Activated naive CD8-positive, alpha-beta T cell treated with anti-CD3 and anti-CD28 coated beads, Interleukin-2, amount 50 U/mL, for 24 hours (primary cell): ENCODE results near the gene TMEM131L.
A peak's percentile ranks its signal among the peaks of the same experiment; 100 is the strongest.

Experiments used
- ATAC-seq: fragments of 150-1000 bp; cut with Tn5 transposase; one replicate; pipeline ENCODE4 v1.10.0; 2021
- DNase-seq: peaks from one replicate; pipeline ENCODE4 v3.0.0; 2021
- H3K27ac Mint-ChIP-seq: one replicate; pipeline ENCODE4 v1.8.0; 2021; ENCODE audit warnings: mild to moderate bottlenecking, mixed read lengths
- H3K27me3 Mint-ChIP-seq: one replicate; pipeline ENCODE4 v1.8.0; 2021; ENCODE audit warnings: mixed read lengths
- H3K36me3 Mint-ChIP-seq: one replicate; pipeline ENCODE4 v1.8.0; 2021; ENCODE audit warnings: low read depth, mixed read lengths
- H3K4me1 Mint-ChIP-seq: one replicate; pipeline ENCODE4 v1.8.0; 2021; ENCODE audit warnings: mixed read lengths
- H3K4me3 Mint-ChIP-seq: one replicate; pipeline ENCODE4 v1.8.0; 2021; ENCODE audit warnings: mild to moderate bottlenecking, moderate library complexity, mixed read lengths
- H3K9me3 Mint-ChIP-seq: one replicate; pipeline ENCODE4 v1.8.0; 2021; ENCODE audit warnings: mixed read lengths

The TMEM131L gene

DNA sequence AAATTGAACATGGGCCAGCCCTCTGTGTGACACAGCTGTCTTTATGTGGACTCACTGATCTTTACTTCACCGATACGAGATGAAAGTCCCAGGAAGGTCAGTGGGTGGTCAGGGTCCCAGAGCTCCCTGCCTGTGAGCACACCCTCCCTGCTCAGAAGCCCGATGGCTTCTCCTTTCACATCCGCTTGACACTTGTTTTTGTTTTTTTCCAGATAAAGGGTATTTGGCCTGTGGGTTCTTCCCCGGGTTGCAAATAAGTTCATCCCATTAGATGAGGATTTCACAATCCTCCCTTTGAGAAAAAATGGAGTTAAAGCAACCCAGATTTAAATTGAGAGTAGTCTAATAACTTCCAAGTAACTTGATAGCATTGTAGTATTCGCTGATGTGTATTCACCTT, 169.7 kb downstream of the TMEM131L start:
- Mint-ChIP-seq H3K36me3 (peaks cover 36% of the 10 kb centered on the region), H3K9me3 (no peaks in the 10 kb centered on the region), H3K27ac (no peak overlapping the region), H3K4me1 (no peaks in the 10 kb centered on the region), H3K4me3 (no peak overlapping the region), H3K27me3 (no peaks in the 10 kb centered on the region)
- no peak for ATAC-seq
- DNase-seq, result no peak

DNA sequence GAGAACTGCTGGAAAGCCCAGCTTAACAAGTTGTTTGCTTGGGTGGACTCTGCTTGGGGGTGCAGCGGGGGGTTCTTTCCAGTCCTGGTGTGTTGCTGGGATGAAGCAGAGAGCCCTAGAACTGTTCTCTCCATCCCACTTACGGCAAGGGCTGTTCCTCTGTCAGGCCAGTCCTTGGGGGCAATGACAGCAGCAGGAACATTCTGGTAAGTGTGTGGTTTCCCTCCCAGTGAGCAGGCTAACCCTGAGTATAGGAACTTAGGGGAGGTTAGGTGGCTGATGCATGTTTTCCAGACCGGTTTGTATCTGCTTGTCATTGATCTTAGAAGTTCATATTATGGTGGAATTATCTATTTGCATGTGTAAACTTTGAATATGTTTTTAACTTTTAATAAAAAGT, 171.0 kb downstream of the TMEM131L start:
- Mint-ChIP-seq H3K4me1 (peaks cover 6% of the 10 kb centered on the region), H3K9me3 (no peaks in the 10 kb centered on the region), H3K27me3 (no peaks in the 10 kb centered on the region), H3K36me3 (peaks cover 33% of the 10 kb centered on the region), H3K27ac (no peak overlapping the region), H3K4me3 (no peak overlapping the region)
- ATAC-seq, result no peak
- DNase-seq, result no peak

DNA sequence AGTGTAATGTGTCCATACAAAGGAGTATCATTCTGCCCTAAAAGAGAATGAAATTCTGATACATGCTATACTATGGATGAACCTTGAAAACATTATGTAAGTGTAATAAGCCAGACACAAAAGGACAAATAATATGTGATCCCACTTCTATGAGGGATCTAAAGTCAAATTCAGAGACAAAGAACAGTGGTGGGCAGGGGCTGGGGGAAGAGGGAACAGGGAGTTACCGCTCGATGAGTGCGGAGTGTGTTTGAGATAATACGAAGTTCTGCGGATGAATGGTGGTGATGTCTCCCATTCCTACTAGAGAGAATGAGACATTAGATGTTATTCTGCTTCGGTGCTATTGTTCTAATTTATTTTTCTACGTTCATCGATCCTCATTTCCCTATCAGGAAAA, 171.9 kb downstream of the TMEM131L start:
- Mint-ChIP-seq H3K36me3 (peaks cover 33% of the 10 kb centered on the region), H3K27me3 (no peaks in the 10 kb centered on the region), H3K27ac (no peak overlapping the region), H3K4me1 (peaks cover 7% of the 10 kb centered on the region), H3K4me3 (no peak overlapping the region), H3K9me3 (no peaks in the 10 kb centered on the region)
- ATAC-seq, result no peak
- no peak for DNase-seq

DNA sequence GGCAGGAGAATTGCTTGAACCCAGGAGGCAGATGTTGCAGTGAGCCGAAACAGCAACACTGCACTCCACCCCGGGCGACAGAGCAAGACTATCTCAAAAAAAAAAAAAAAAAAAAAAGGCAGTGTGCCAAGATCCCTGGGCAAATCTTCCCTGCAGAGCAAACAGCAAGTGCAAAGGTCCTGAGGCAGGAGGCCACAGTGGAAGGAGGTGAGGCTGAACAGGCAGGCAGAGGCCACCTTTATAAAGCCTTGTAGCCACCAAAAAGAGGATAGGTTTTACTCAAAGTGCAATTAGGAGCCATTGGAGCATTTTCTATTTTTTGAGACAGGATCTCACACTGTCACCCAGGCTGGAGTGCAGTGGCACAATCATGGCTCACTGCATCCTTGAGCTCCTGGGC, 172.8 kb downstream of the TMEM131L start:
- DNase-seq (no peak), ATAC-seq (no peak)
- Mint-ChIP-seq H3K36me3 (peaks cover 29% of the 10 kb centered on the region), H3K27ac (no peak overlapping the region), H3K27me3 (no peaks in the 10 kb centered on the region), H3K4me1 (peaks cover 10% of the 10 kb centered on the region), H3K9me3 (no peaks in the 10 kb centered on the region), H3K4me3 (no peak overlapping the region)

DNA sequence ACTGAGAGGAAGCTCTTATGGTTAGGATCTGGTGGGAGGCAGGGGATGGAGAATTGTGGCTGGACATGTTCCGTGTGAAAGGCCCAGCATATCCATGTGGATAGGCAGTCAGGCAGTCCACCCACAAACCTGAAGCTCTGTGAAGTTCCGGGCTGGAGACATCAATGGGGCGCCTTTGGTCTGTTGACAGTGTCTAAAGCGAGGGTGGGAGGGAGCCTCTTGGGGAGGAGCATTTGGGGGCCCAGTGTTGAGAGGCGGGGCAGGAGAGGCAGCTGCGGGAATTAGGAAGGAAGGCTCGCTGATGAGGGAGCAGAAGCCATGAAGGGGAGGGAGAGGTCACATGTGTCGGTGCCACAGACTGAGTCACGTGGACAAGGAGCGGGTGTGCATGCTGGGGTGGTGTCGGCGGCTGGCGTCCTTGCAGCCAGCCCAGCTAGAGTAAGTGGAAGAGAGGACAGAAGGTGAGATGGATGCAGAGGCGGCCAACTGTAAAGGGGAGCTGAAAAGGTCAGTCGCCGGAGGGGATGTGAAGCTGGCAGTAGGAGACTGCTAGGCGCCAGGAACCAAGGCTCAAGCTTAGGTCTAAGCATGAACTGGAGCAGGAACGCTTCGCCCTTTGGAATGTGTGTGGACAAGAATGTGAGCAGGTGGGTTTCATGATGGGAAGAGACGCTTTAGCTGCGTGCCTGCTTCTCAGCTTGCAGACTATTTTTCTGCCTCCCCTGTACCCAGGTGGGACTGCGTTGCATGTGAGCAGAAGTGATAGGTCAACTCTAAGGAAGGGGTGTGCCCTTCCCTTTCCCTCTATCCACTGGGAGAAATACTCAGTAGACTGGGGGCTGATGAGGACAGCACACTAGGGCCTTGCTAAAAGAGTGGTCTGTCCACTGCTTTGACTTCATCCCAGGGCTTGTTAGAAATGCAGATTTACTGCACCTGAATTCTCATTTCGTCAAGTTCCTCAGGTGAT, 174.0 kb downstream of the TMEM131L start:
- Mint-ChIP-seq H3K36me3 (peaks cover 18% of the 10 kb centered on the region), H3K27ac (peak overlapping the region; percentile 26), H3K4me1 (peaks cover 10% of the 10 kb centered on the region), H3K9me3 (peaks cover under 1% of the 10 kb centered on the region), H3K4me3 (no peak overlapping the region), H3K27me3 (no peaks in the 10 kb centered on the region)
- DNase-seq (no peak), ATAC-seq (no peak)

DNA sequence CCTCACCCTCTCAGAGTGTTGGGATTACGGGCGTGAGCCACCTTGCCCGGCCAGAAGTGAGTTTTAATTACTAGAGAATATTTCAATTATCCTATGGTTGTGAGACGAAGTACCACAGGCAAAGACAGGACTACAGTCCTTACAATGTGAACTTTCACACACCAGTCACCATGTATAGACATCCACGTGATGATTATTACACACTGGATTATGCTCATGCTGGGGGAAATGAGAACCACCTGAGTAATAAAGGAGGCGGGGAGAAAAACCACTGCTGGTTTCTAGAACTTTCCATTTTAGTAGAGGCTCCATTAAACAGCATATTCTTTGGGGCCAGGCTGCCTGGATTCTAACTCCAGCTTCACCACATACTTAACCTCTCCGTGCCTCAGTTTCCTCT, 175.4 kb downstream of the TMEM131L start:
- no peak overlapping the region for H3K27ac Mint-ChIP-seq
- no peaks in the 10 kb centered on the region for H3K27me3 Mint-ChIP-seq
- H3K9me3 Mint-ChIP-seq, result peaks cover 4% of the 10 kb centered on the region
- no peak for ATAC-seq
- H3K4me3 Mint-ChIP-seq, result no peak overlapping the region
- H3K4me1 Mint-ChIP-seq, result peaks cover 10% of the 10 kb centered on the region
- DNase-seq, result no peak
- H3K36me3 Mint-ChIP-seq, result peaks cover 6% of the 10 kb centered on the region

DNA sequence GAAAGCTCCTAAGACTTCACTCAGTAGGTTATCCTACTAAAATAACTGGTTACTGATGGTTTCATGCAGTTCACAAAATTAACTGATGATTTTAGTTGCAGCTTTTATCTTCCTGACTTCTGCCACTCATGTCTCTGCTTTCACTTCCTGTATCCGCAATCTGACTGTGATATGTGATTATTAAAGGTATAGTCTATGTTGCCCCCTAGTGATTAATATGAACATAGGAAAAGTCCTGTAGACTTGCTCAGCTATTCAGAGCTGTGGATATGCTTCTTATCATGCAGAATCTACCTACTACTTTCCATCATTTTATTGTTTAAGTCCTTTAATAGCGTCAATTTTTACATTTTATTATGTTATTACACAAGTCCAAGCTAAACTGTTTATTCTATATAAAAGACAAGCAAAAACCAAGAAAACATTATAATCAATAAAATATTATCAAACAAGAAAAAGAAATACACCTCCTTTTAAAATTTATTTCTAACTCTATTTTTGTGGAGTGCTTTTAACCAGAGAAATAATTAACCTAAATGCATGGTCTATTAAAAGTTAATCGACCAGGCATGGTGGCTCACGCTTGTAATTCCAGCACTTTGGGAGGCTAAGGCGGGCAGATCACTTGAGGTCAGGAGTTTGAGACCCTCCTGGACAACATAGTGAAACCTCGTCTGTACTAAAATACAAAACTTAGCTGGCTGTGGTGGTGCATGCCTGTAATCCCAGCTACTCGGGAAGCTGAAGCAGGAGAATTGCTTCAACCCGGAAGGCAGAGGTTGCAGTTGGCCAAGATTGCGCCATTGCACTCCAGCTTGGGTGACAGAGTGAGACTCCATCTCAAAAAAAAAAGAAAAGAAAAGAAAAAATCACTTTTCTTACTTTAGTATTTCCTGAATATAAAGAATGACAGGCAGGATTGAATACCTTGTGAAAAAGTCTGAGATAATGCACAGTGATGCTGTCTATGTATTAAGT, 177.5 kb downstream of the TMEM131L start:
- no peaks in the 10 kb centered on the region for H3K36me3 Mint-ChIP-seq
- H3K4me1 Mint-ChIP-seq, result peaks cover 15% of the 10 kb centered on the region
- peaks cover 4% of the 10 kb centered on the region for H3K9me3 Mint-ChIP-seq
- no peak overlapping the region for H3K4me3 Mint-ChIP-seq
- DNase-seq (no peak), ATAC-seq (peak; percentile 82)
- no peaks in the 10 kb centered on the region for H3K27me3 Mint-ChIP-seq
- H3K27ac Mint-ChIP-seq, result no peak overlapping the region

DNA sequence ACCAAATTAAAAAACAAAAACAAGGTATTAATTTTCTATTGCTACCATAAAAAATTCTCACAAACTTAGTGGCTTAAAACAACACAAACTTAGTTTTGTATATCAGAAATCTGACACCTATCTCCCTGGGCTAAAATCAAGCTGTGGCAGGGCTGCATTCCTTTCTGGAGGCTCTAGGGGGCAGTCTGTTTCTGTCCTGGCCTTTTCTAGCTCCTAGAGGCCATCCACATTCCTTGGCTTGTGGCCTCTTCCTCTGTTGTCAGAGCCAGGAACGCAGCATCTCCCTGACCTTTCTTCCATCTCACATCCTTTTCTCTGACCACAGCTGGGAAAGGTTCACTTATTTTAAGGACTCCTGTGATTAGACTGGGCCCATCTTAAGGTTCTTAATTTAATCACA, 179.0 kb downstream of the TMEM131L start:
- Mint-ChIP-seq H3K4me3 (no peak overlapping the region), H3K4me1 (peaks cover 19% of the 10 kb centered on the region), H3K27me3 (no peaks in the 10 kb centered on the region), H3K36me3 (no peaks in the 10 kb centered on the region), H3K27ac (no peak overlapping the region), H3K9me3 (peaks cover 4% of the 10 kb centered on the region)
- DNase-seq (no peak), ATAC-seq (no peak)

DNA sequence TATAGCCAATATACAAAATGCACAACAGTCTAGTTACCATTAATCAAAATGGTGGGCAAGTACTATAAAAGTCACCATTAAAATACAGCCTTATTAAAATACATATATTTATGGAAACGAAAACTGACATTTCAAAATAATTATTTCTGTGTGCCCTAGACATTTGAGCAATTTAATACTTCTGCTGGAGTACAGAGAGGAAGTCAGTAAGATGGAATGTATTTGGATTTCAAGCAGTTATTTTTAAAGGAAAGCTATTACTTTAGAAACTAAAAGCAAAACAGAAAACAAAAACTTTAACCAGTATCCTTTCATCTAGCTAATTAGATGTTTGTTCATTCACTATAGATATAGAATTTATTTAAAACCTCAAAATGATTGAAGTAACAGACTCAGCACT, 180.1 kb downstream of the TMEM131L start:
- Mint-ChIP-seq H3K9me3 (peaks cover 4% of the 10 kb centered on the region), H3K4me1 (peaks cover 28% of the 10 kb centered on the region), H3K4me3 (no peak overlapping the region), H3K27me3 (no peaks in the 10 kb centered on the region), H3K36me3 (no peaks in the 10 kb centered on the region), H3K27ac (no peak overlapping the region)
- ATAC-seq (no peak), DNase-seq (no peak)

DNA sequence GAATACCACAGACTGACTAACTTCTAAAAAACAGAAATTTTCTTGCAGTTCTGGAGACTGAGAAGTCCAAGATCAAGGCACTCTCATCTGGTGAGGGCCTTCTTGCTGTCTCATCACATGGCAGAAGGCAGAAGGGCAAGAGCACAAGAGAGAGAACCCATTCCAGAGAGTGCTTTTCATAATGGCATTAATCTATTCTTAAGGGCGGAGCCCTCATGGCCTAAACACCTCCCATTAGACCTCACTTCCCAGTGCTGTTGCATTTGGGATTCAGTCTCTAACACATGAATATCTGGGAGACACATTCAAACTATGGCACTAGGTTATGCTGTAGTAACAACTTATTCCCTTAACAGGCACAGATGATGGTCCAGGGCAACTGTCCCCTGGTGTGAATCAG, 180.8 kb downstream of the TMEM131L start:
- DNase-seq (no peak), ATAC-seq (no peak)
- H3K27me3 Mint-ChIP-seq, result no peaks in the 10 kb centered on the region
- H3K27ac Mint-ChIP-seq, result no peak overlapping the region
- H3K9me3 Mint-ChIP-seq, result peaks cover 4% of the 10 kb centered on the region
- H3K4me3 Mint-ChIP-seq, result no peak overlapping the region
- no peaks in the 10 kb centered on the region for H3K36me3 Mint-ChIP-seq
- peaks cover 32% of the 10 kb centered on the region for H3K4me1 Mint-ChIP-seq

DNA sequence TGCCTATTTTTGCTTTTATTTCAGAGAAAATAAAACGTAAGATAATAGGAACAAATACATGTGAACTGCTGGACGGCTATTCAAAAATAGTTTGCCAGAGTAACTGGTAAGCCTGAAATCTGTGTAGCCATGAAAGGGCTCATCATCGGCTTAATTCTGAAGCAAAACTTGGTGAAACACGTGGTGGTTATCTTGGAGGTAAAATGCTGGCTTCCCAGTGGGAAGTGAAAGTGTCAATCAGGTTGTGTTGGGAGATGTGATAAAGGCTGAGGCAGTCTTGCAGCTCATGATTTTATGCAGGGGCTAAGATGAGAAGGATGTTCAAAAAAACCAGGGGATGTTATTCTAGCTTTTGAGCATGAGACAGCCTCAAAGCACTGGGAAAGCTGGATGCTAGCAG, 181.8 kb downstream of the TMEM131L start:
- no peak for ATAC-seq
- Mint-ChIP-seq H3K4me1 (peaks cover 34% of the 10 kb centered on the region), H3K27ac (no peak overlapping the region), H3K36me3 (no peaks in the 10 kb centered on the region), H3K27me3 (no peaks in the 10 kb centered on the region), H3K4me3 (no peak overlapping the region), H3K9me3 (peaks cover 4% of the 10 kb centered on the region)
- DNase-seq, result no peak

DNA sequence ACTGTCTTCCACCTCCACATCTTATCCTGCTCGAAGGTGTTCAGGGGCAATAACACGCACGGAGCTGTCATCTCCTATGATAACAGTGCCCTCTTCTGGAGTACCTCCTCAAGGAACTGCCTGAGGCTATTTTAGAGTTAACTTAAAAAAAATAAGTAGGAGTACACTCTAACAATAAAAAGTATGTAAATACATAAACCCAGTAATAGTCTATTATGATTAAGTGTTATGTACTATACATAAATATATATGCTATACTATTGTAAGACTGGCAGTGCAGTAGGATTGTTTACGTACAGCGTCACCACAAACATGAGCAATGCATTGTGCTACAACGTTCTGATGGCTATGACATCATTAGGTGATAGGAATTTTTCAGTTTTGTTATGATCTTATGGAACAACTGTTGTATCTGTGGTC, 183.4 kb downstream of the TMEM131L start:
- Mint-ChIP-seq H3K36me3 (no peaks in the 10 kb centered on the region), H3K4me3 (no peak overlapping the region), H3K27me3 (no peaks in the 10 kb centered on the region), H3K4me1 (peaks cover 30% of the 10 kb centered on the region), H3K27ac (no peak overlapping the region), H3K9me3 (peaks cover 4% of the 10 kb centered on the region)
- ATAC-seq (peak; percentile 50), DNase-seq (no peak)

DNA sequence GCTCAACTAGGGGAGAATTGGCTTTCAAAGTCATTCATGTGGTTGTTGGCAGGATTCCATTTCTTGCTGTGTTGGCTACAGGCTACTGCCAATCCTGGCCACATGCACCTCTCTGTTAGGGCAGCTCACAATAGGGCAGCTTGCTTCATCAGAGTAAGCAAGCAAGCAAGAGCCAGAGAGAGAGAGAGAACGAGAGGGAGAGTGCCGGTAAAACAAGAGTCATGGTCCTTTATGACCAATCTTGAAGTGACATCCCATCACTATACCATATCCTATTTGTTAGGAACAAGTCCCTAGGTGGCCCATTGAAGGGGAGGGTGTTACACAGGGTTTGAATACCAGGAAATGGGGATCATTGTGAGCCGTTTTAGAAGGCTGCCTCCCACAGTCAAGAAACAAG, 185.0 kb downstream of the TMEM131L start:
- ATAC-seq (no peak), DNase-seq (no peak)
- H3K36me3 Mint-ChIP-seq, result no peaks in the 10 kb centered on the region
- H3K27ac Mint-ChIP-seq, result peak overlapping the region; percentile 77
- peaks cover 30% of the 10 kb centered on the region for H3K4me1 Mint-ChIP-seq
- peaks cover 2% of the 10 kb centered on the region for H3K27me3 Mint-ChIP-seq
- no peaks in the 10 kb centered on the region for H3K9me3 Mint-ChIP-seq
- H3K4me3 Mint-ChIP-seq, result no peak overlapping the region

DNA sequence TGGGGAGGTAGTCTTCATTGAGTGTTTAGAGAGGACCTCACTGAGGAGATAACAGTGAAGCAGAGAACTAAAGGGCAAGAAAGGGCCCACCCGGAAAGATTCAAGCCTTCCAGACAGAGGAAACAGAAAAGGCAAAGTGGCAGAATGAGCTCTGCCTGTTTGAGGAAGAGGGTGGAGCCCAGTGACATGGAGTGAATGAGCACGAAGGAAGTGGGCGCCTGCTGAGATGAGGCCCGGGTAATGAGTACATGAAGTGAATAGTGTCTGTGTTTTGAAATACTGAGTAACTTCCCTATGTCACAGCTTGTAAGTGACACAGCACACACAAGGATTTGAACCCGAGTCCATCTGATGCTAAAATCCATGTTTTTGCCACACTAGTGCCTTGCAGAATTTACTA, 185.4 kb downstream of the TMEM131L start:
- Mint-ChIP-seq H3K9me3 (no peaks in the 10 kb centered on the region), H3K4me3 (no peak overlapping the region), H3K27me3 (peaks cover 2% of the 10 kb centered on the region)

More for the DNA sequence above, 185.4 kb downstream of the TMEM131L start:
- DNase-seq, result peak; percentile 47
- Mint-ChIP-seq H3K4me1 (peaks cover 30% of the 10 kb centered on the region), H3K27ac (peak overlapping the region; percentile 77), H3K36me3 (no peaks in the 10 kb centered on the region)
- ATAC-seq, result peak; percentile 84
